K562 treated with DMSO at 1 percent for 48 hours (cell line): ENCODE results near the gene SPO11. TPM values are rescaled to one million over a fixed set of nuclear protein-coding genes. Genes with fewer than 3 reads are reported as not detected.

Source experiments
- total RNA-seq: library from RNA; unstranded; fragments of 300-600 nt; gene quantifications from 2 replicates; pipeline ENCODE4 v1.2.3, GENCODE V29; 2022; ENCODE audit warnings: low replicate concordance; ENCODE audit errors: extremely low read depth

Gene SPO11, protein sequence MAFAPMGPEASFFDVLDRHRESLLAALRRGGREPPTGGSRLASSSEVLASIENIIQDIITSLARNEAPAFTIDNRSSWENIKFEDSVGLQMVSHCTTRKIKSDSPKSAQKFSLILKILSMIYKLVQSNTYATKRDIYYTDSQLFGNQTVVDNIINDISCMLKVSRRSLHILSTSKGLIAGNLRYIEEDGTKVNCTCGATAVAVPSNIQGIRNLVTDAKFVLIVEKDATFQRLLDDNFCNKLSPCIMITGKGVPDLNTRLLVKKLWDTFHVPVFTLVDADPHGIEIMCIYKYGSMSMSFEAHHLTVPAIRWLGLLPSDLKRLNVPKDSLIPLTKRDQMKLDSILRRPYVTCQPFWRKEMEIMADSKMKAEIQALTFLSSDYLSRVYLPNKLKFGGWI
- not detected in 2 replicates for total RNA-seq

DNA sequence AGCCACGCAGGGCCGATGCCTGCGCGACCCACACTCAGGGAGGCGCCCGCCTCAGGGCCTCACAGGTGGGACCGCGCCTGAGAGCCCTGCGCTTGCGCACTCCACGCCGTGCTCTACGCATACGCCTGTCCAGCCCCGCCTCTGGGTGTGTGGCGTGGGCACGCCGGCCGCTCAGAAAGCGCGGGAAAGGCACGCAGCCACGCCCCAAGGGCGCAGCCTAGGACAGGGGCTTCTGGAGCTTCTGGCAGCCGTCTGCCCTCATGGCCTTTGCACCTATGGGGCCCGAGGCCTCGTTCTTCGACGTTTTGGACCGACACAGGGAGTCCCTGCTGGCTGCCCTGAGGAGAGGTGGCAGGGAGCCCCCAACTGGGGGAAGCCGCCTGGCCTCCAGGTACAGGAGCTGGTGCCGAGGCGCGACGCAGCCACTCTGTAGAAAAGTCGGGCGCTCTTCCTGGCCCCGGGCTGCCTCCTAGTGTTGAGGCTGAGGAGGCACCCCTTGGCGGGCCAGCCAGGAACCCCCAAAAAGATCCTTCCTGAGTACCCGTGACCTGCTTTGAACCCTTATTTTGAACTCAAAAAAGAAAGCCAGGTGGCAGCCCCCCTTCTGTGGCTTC, at the start of gene SPO11:
TSS of gene SPO11 (plus strand) at position 196 of the 614 bp plus-strand sequence. CDS start at position 261, 65 bp downstream.

DNA sequence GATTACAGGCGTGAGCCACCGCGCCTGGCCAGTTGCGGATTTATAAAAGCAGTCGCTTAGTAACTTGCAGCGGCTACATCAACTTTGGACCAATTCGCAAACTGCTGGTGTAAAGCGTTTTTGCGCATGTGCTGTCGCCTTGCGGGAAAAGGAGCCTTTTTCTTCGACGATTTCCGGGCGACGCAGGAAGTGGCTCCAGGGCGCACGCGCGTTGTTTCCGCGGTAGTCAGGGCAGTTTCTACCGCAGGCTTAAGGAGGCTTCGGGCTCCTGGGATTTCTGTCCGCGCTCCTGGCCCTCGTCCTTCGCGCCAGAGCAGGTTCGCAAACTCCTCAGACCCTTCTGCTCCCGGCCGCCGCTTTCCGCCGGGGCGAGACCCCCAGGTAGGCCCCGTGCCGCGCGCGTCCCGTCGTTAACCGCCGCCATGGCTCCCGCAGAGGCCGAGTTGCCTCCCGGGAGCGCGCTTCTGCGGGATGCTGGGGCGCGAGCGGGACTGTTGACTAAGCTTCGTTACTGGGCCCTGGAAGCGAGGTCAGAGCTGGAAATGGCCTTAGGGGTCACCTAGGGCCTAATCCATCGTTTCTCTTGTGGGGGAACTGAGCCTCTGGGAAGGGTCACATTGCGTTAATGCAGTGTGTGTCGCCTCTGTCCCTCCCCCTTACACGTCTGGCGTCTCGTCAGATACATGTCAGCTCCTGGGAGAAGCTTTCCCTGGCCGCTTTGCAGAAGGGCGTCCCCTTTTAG, 21.6 kb downstream of the SPO11 start, which contains the start of gene RAE1:
TSS of gene RAE1 (plus strand) at position 214 of the 742 bp plus-strand sequence. CDS start 2,784 bp downstream, outside the sequence.

DNA sequence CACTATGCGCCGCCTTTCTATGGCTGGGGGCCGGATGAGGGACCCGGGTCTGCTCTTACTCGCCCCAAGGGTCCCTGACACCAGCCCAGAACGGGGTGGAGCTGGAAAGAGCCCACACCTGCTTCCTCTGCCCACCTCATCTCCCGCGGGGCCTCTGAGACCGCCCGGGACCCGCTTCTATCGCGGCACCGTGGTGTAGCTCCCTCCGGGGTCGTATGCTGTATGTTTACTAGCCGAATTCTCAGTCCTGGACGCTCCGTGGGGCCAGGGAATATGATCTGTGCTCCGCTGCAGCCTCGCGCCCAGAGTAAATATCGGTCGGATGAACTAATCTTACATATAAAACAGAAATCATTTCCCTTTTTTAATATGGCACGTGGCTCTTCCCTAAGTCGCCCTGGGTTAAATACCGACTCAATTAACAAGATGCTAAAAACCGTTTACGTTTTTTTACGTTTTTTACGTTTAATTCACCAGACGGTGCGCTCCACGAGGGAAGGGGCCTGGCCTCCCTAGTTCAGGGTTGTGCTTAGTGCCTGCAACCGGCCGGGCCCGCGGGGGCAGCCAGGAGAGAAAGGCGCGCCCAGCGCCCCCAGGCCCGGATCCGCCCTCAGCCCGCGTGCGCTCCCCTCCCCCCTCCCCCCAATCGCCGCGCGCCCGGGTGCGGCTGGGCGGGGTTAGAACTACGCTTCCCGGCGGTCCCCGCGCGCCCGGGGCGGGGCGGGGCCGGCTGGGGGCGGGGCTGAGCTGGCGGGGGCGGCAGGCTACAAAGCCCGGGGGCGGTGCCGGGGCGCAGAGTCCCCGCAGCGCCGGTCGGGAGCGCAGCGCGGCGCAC, 61.2 kb downstream of the SPO11 start, which contains the start of gene RBM38:
TSS of gene RBM38 (plus strand) at position 793 of the 835 bp plus-strand sequence. CDS start 186 bp downstream, outside the sequence.

Other genes with a start within 250 kb of the SPO11 start
- not detected in 2 replicates for gene BMP7, start 63.2 kb upstream of the SPO11 start, total RNA-seq
- not detected in 2 replicates for gene RAE1, start 21.5 kb downstream of the SPO11 start, total RNA-seq
- not detected in 2 replicates for gene RBM38, start 61.6 kb downstream of the SPO11 start, total RNA-seq
- gene CTCFL, start 195.3 kb downstream of the SPO11 start, total RNA-seq = not detected in 2 replicates
- gene PCK1, start 231.3 kb downstream of the SPO11 start, total RNA-seq = not detected in 2 replicates